Activated CD4-positive, alpha-beta T cell treated with anti-CD3 and anti-CD28 coated beads, Interleukin-2, amount 10 ng/mL, durations not matched to agents 7 days and 5 days (primary cell): ENCODE measurements around the gene GPR137B. TPM values are rescaled to one million over a fixed set of nuclear protein-coding genes. Genes with fewer than 3 reads are reported as not detected.

Experiments
- CTCF ChIA-PET: fragments of 350-600 bp; sonication (Branson Sonifier 250); formaldehyde crosslinking; loops from one replicate; lab custom pipeline; 2021; ENCODE audit warnings: antibody characterized with exemption; lab: Charles Lee
- POLR2A ChIA-PET: fragments of 350-600 bp; sonication (Branson Sonifier 250); formaldehyde crosslinking; loops from one replicate; lab custom pipeline; 2021; ENCODE audit warnings: antibody characterized with exemption; lab: Charles Lee
- DNase-seq: peaks from one replicate; pipeline ENCODE4 v3.0.0-alpha.2; 2020
- H3K27ac Mint-ChIP-seq: one replicate; pipeline ENCODE4 v1.8.0; 2021; ENCODE audit warnings: mild to moderate bottlenecking, moderate library complexity, mixed read lengths
- H3K27me3 Mint-ChIP-seq: one replicate; pipeline ENCODE4 v1.8.0; 2021; ENCODE audit warnings: mixed read lengths
- H3K36me3 Mint-ChIP-seq: one replicate; pipeline ENCODE4 v1.8.0; 2021; ENCODE audit warnings: low read depth, mixed read lengths
- H3K4me1 Mint-ChIP-seq: one replicate; pipeline ENCODE4 v1.8.0; 2021; ENCODE audit warnings: mixed read lengths
- H3K4me3 Mint-ChIP-seq: one replicate; pipeline ENCODE4 v1.8.0; 2021; ENCODE audit warnings: mild to moderate bottlenecking, moderate library complexity, mixed read lengths
- H3K9me3 Mint-ChIP-seq: one replicate; pipeline ENCODE4 v1.8.0; 2021; ENCODE audit warnings: mixed read lengths
- total RNA-seq, 2 experiments: library from RNA; stranded (reverse); gene quantifications; one replicate each; pipeline ENCODE4 v1.2.3, GENCODE V29; 2021

Gene GPR137B
- total RNA-seq, 2 experiments from 2014 or later, result 5.0 to 5.8 TPM

- CTCF ChIA-PET, result no interaction called here
- Mint-ChIP-seq H3K27me3 (no peaks in the 10 kb centered on the region), H3K27ac (no peak overlapping the region), H3K36me3 (peaks cover 9% of the 10 kb centered on the region), H3K4me1 (no peaks in the 10 kb centered on the region), H3K4me3 (no peak overlapping the region), H3K9me3 (peaks cover 14% of the 10 kb centered on the region)
- POLR2A ChIA-PET, result no interaction called here
- DNase-seq, result no peak
These were observed 110.8 kb downstream of the GPR137B start for GRCh38 chr1:236253119-236253518.

- DNase-seq, result no peak
- H3K4me1 Mint-ChIP-seq, result peaks cover under 1% of the 10 kb centered on the region
- peaks cover 13% of the 10 kb centered on the region for H3K36me3 Mint-ChIP-seq
- H3K27me3 Mint-ChIP-seq, result no peaks in the 10 kb centered on the region
- peaks cover 20% of the 10 kb centered on the region for H3K9me3 Mint-ChIP-seq
- ChIA-PET CTCF (no interaction called here), POLR2A (no interaction called here)
- no peak overlapping the region for H3K4me3 Mint-ChIP-seq
- H3K27ac Mint-ChIP-seq, result no peak overlapping the region
These were observed 111.7 kb downstream of the GPR137B start for GRCh38 chr1:236253918-236254637.

GRCh38 chr1:236257216-236257615 is 114.9 kb downstream of the GPR137B start:
- peaks cover 21% of the 10 kb centered on the region for H3K36me3 Mint-ChIP-seq
- POLR2A ChIA-PET, result no interaction called here

GRCh38 chr1:236258114-236258622 is 115.8 kb downstream of the GPR137B start:
- no peaks in the 10 kb centered on the region for H3K27me3 Mint-ChIP-seq
- no peak for DNase-seq
- peaks cover 24% of the 10 kb centered on the region for H3K36me3 Mint-ChIP-seq
- H3K4me3 Mint-ChIP-seq, result no peak overlapping the region
- CTCF ChIA-PET, result no interaction called here
- H3K27ac Mint-ChIP-seq, result no peak overlapping the region
- H3K4me1 Mint-ChIP-seq, result peaks cover 1% of the 10 kb centered on the region
- peaks cover 39% of the 10 kb centered on the region for H3K9me3 Mint-ChIP-seq
- POLR2A ChIA-PET, result no interaction called here

More at GRCh38 chr1:236257216-236257615, 114.9 kb downstream of the GPR137B start:
- CTCF ChIA-PET, result no interaction called here
- Mint-ChIP-seq H3K9me3 (peaks cover 35% of the 10 kb centered on the region), H3K27me3 (no peaks in the 10 kb centered on the region), H3K4me3 (no peak overlapping the region), H3K27ac (no peak overlapping the region), H3K4me1 (peaks cover 1% of the 10 kb centered on the region)
- DNase-seq, result no peak

Other genes with a start within 250 kb of the GPR137B start
- under 1 TPM in 1 of 2 experiments, not detected in 1; 0.08 TPM for gene NID1, start 77.4 kb upstream of the GPR137B start, total RNA-seq
- gene ERO1B, start 139.4 kb downstream of the GPR137B start, total RNA-seq, result 1 to 10 TPM; 2.5 to 2.6 TPM